Measurements from ENCODE around the gene TNP2.
"Not testable (repeated sequence)": the region's sequence is repeated elsewhere in the genome, so short reads cannot be mapped to it uniquely, and the experiment has no call there.

The TNP2 gene

DNA sequence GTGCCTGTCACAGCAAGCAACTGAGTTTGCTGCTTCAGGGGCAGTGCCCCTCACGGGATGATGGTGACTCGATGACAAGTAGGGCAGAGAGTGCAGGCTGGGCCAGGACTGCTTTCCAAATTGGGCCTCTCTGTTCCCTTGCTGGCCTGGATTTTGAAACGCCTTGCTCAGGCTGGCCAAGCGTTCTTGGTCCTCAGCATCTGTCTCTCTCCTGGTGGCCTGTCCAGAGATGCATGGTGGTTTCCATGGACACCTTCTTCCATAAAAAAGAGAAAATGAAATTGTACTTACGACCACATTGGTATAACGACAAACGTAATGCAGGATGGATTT is 31.4 kb upstream of the TNP2 start:
- no peak for DNase-seq

DNA sequence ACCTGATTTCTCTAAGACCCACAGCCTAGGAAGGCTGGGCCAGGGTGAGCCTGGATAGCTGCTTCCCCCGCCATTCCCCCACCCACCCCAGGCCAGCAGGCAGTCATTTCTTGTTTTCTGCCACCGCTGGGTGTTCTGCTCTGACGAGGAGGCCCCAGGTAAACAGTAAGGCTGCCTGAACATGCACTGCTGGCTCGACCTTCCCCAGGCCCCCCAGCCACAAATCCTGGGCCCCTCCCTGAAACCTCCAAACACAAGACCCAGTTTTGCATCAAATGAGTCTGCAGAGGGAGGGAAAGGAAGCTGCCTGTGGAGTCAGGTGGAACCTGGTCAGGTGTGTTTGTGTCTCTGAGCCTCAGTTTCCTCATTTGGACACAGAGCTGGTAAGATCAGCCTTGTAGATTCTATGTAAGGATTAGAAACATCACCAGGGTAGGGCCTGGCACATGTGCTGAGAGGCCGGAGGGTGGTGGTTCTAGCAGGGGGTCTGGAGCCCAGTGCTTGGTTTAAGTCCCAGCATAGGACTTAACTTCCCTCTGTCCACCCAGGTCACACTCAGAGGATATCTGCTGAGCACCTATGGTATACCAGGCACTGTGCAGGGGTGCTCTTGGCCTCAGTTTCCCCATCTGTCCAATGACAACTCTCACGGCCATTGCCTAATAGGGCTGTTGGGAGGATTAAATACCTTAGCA is 30.9 kb upstream of the TNP2 start:
- no peak for DNase-seq

DNA sequence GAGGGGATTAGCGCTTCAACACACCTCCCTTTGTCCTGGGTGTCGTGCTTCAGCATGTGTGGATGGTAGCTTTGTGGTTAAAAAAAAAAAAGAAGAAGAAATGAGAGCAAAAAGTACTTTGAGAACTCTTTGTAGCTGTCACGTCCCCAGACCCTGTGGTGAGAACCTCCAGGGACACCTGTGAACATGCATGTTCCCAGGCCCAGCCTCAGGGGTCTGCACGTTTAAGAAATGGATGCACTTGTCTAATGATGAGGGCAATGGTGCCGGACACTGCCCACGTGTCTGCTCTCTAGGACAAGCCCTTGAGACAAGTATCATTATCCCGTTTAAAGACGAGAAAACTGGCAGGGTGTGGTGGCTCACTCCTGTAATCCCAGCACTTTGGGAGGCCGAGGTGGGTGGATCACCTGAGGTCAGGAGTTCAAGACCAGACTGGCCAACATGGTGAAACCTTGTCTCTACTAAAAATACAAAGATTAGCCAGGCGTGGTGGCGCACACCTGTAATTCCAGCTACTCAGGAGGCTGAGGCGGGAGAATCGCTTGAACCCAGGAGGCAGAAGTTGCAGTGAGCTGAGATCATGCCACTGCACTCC is 29.9 kb upstream of the TNP2 start:
- DNase-seq, result not testable (repeated sequence)

DNA sequence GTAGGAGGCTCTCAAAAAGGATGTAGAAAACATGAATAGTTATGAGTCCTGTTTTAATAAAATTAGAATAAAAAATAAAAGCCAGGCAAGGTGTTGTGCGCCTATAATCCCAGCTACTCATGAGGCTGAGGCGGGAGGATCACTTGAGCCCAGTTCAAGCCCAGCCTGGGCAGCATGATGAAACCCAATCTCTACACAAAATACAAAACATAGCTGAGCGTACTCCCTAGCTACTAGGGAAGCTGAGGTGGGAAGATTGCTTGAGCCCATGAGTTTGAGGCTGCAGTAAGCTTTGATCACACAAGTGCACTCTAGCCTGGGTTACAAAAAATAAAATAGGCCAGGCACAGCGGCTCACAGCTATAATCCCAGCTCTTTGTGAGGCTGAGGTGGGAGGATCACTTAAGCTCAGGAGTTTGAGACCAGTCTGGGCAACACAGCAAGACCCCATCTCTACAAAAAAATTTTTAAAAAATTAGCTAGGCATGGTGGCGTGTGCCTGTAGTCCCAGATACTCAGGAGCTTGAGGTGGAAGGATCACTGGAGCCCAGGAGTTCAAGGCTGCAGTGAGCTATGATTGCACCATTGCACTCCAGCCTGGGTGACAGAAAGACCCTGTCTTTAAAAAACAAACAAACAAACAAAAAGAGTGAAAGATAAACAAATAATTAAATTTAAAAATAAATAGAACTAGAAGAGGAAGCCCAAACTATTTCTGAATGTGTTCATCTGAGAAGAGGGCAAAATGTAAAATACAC is 29.2 kb upstream of the TNP2 start:
- DNase-seq, result no peak

DNA sequence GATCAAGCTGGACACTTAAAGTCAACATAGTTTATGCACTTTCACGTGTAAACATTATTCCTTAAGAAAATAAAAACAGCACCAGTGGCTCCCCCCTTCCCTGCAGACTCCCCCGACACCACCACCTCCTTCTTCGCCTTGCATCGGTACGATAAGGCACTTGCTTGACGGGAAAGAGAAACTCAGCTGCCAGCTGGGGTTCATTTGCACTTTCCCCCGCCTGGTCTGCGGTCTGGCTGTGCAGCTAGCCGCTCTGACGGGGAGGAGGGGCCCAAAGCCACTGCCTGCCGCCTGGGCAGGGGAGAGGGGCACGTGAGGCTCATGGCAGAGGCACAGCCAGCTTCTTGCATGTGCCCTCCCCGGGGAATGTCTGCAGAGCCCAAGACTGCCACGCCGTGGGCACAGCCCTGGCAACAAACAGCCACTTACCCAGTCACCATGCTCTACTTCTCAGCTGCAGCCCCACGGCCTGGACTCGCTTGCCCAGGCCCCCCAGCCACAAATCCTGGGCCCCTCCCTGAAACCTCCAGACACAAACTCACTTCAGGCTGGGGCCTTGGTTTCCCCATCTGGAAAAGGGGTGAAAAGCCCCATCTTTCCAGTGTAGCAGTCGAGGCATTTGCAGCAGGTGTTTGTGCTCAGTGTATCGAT is 28.5 kb upstream of the TNP2 start:
- peak in 50 of 51 donors; percentile 5 to 86 (median 58) for DNase-seq

DNA sequence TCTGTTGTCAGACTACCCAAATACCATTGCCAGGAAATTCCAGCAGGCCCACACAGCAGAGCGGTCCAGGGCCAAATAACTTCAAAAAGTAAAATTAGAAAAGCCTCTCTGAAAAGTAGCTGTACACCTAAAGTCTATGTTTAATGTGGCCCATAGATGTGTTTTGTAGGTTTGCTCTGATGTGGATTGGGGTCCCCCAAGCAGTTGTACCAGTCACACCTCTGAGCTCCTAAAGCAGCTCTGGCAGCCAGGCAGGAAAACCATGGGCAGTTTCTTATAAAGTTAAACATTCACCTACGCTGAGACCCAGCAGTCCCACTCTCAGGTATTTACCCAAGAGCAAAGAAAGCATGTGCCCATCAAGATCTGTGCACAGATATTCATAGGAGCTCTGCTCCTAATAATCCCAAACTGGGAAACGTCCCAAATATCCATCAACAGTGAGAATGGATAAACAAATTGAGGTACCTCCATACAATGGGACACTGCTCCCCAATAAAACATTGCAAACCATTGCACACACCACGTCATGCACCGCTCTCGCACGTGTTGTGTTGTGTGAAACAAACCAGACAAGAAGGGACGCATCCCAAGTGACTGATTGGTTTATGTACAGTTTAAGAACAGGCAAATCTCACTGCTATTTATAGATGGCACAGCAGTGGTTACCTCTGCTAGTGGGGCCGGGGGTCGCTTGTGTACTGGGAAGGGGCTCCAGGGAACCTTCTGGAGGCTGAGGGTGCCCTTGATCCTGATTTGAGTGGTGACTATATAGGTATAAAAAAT is 27.8 kb upstream of the TNP2 start:
- DNase-seq, result no peak

DNA sequence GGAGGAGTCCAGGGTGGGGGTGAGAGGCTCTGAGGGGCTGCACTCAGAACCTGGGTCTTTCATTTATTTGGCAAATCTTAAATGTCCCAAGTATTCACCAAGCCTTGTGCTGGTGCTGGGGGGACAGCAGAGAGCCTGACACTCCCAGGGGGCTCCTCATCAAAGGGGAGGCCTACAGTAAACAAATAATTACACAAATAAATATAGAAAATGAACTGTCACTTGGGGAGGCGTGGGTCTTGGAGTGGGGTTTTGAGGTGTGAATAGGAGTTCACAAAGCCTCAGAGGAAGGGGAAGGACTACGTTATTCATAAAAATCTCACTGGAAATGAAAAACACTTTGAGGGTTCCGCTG is 27.2 kb upstream of the TNP2 start:
- no peak for DNase-seq

DNA sequence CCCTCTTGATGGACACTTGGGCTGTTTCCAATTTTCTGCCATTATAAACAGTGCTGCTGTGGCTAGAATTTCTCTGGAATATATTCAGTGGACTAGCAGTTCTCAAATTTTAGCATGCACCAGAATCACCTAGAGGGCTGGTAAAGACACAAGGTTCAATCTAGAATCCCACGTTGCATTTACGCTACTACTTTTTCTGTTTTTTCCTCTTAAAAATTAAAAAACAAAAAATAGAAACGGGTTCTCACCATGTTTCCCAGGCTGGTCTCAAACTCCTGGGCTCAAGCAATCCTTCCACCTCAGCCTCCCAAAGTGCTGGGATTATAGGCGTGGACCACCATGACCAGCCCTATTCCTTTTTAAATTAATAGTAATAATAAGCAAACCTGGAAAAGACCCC is 26.5 kb upstream of the TNP2 start:
- DNase-seq, result no peak

DNA sequence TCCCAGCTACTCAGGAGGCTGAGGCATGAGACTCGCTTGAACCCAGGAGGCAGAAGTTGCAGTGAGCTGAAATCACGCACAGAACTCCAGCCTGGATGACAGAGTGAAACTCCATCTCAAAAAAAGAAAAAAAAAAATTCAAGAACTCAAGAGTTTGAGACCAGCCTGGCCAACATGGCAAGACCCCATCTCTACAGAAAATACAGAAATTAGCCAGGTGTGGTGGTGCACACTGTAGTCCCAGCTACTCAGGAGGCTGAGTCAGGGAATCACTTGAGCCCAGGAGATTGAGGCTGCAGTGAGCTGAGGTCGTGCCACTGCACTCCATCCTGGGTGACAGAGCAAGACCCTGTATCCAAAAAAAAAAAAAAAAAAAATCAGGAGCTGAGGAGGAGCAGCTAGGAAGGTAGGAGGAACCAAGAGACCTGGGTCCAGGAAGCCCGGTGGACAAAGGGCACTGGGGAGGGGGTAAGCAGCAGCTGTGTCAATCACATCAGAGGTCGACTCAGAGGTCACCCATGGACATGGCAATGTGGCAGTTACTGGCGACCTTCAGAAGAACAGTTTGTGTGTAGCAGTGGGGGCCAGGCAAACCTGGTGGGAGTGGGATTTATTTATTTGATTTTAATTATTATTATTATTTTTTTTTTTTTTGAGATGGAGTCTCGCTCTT is 23.1 kb upstream of the TNP2 start:
- no peak for DNase-seq

DNA sequence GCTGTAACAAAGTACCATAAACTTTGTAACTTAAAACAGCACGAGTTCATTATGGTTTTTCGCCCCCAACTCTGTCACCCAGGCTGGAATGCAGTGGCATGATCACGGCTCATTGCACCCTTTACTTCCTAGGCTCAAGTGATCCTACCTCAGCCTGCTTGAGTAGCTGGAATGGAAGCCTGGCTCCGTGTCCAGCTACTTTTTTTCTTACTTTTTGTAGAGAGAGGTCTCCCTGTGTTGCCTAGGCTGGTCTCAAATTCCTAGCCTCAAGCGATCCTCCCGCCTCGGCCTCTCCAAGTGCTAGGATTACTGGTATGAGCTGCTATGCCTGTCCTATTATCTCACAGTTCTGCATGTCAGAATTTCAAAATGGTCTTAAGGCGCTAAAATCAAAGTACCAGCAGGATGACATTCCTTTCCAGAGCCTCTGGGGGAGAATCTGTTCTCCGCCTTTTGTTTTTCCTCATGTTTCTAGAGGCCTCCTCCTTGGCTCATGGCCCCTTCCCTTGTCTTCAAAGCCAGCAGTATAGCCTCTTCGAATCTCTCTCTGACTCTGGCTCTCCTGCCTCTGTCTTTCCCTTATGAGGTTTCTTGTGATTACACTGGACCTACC is 22.1 kb upstream of the TNP2 start:
- DNase-seq, result no peak

DNA sequence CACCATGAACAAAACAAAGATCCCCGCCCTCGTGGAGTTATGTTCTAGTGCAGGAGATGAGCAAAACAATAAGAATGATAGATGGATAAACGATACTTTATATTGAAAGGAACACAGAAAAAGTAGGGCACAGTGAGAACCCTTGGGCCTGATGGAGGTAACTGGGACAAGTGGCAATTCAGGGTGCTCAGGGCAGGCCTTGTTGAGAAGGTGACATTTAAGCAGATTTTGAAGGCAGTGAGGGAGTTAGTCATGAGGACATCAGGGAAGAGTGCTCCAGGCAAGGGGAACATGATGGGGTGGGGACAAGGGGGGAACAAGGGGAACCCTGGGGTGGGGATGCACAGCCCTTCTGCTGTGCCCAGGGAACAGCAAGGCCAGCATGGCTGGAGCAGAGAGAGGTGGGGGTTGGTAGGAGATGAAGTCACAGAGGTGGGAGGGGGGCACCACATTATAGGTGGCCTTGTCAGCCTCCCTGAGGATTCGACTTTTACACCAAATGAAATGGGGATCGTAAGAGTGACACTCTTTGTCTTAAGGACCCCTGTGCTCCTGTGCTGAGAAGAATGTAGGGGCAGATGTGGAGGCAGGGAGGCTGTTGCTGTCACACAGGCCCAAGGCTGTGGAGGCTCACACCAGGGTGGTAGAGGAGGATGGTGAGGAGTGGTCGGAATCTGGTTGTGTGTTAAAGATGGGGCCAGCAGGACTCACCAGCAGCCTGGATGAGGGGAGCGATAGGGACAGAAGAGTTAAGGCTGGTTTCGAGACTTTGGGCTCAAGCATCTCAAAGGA is 21.2 kb upstream of the TNP2 start:
- no peak for DNase-seq

DNA sequence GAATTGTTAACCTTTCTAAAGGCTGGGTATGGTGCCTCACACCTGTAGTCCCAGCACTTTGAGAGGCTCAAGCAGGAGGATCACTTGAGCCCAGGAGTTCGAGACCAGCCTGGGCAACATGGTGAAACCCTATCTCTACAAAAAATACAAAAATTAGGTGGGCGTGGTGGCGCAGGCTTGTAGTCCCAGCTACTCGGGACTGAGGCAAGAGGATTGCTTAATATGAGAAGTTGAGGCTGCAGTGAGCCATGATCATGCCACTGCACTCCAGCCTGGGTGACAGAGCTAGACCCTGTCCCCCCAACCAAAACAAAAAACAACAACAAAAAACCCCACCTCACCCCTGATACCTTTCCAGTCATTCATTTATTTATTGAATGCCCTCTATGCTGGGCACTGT is 20.6 kb upstream of the TNP2 start:
- not testable (repeated sequence) for DNase-seq

DNA sequence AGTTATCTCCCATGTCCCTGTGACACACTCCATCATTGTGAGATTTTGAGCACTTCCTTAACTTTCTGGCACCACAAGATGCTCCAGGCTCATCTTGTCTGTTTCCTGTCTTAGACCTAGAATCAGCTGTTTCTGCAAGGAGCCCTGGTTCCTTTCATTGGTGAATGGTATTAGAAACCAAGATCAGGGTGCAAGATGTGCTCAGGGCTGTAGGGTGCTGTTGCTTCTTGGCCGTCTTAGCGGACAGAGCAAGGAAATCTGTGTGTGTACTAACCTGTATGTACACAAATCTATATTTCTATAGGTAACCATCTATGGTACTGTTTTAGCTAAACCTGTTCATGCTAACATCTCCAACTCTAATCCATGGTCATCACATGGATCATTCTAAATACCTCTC is 20.1 kb upstream of the TNP2 start:
- no peak for DNase-seq

DNA sequence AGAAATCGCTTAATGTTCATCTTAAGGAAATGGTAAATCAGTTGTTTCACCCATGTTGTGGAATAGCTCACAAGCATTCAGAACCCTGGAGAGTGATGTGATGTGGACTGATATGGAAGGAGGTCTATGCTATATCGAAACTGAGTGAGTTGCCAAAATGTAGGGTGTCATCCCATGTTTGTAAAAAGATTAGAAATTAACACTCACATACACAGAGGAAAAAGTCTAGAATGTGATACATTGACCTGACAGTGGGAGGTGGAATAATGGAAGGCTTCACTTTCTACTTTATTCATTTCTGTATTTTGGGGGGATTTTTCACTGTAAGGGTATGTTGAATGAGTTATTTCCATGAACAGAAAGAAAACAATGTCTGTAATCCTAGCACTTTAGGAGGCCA is 16.7 kb upstream of the TNP2 start:
- no peak for DNase-seq

DNA sequence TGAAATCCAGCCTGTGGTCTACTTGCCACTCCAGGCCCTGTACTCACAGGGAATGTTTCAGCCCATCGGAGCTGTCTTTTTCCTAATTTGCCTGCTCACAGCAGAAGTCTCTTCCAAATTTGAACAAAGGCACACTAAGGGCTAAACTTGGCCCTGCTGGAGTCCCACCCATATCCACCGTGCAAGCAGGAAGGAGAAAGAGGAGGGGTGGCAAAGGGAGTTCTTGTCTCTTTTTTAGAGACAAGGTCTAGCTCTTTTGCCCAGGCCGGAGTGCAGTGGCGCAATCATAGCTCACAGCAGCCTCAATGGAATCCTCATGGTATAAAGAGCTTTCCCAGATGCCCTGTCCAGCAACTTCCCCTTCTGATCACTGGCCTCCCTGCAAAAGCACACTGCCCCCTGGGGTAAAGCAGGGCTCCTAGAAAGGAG is 14.7 kb upstream of the TNP2 start:
- no peak for DNase-seq

DNA sequence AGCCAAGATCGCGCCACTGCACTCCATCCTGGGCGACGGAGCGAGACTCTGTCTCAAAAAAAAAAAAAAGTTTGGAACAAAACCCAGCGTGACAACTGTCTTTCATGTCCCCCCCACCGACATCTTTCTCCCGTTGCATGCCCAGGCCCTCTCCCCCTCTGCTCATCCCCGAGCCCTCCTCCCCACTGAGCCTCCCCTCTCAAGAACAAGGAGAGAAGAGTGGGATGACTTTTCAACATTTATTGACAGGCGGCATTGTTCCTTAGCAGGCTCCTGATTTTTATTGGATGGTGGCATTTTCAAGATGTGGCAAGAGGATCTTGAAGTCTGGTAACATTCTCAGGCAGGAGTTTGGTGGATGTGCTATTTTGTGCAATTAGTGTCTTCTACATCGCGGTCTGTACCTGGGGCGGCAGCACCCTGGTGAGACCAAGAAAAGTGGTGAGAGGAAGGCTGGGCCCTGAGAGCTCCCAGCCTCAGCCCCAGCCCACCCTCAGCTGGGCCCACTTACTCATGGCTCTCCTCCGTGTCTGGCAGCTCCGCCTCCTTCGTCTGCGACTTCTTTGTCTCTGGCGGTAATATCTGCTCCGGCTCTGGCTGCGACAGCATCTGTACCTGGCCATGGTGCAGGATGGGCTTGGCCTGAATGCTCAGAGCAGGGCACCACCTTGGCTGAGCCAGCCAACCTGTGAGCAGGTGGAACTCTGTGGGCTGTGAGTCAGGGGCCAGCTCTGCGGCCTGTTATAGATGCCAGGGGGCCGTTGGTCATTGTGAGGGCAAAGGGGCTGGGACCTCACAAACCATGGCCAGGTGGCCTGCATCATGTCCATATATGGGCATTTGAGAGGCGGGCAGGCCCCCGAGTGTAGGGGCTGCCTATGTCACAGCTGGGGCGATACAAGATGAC is 11.7 kb upstream of the TNP2 start, which contains the start of gene PRM1:
Gene PRM1 (minus strand): TSS at position 715 of the 907 bp plus-strand sequence. CDS start 92 bp downstream, at position 623.
- no peak for DNase-seq

DNA sequence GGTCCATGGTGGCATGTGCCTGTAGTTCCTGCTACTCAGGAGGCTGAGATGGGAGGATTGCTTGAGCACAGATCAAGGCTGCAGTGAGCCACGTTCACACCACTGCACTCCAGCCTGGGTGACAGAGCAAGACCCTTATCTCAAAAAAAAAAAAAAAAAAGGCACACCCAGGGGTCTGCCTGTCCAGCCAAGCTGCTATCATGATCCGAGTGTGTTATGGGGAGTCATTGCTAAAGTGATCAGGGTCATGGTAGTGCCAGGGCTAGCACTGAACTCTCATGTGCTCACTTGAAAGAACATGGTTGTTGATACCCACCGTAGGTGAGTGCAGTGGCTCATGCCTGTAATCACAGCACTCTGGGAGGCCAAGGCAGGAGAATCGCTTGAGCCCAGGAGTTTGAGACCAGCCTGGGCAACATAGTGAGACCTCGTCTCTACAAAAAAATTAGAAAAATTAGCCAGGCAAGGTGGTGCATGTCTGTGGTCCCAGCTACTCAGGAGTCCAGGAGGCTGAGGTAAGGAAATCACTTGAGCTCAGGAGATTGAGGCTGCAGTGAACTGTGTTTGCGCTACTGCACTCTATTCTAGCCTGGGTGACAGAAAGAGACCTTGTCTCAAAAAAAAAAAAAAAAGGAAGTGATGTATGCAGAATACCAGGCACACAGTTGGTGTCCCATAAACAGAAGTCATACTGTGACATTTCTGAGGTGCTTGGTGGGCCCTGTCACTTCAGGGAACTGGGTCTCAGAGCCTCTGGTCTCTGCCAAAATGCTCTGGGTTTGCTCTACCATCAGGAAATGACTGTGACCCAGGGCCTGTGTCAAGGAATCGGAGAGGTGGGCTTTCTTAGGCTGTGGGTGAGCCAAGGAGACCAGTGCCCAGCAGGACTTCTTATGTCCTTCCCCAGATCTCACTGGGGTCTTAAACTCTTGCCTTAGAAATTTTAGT is 9.8 kb upstream of the TNP2 start:
- DNase-seq, result no peak
